Measurements from ENCODE around the gene RASL10B.

The RASL10B gene

GRCh38 chr17:35705230-35705629 lies 26.2 kb upstream of the RASL10B start:
- Histone ChIP-seq H3K4me3 (ENCODE audit: low read depth in 1 of 2, low read length in 2 of 2) (no peak overlapping the region), H3K27ac (ENCODE audit: low read depth, low read length) (no peak overlapping the region), H3K27me3 (ENCODE audit: control insufficient read depth in 1 of 2, insufficient read depth in 2 of 2, low read length in 2 of 2) (no peaks in the 10 kb centered on the region), H3K9ac (ENCODE audit: low read length) (no peak overlapping the region), H3K9me3 (ENCODE audit: low read length) (no peaks in the 10 kb centered on the region), H3K36me3 (ENCODE audit: insufficient read depth, low read length) (peaks cover 12% of the 10 kb centered on the region), H3K4me1 (ENCODE audit: insufficient read depth, low read length) (no peaks in the 10 kb centered on the region)

GRCh38 chr17:35705705-35706104 lies 25.7 kb upstream of the RASL10B start:
- Histone ChIP-seq H3K36me3 (ENCODE audit: insufficient read depth, low read length) (peaks cover 13% of the 10 kb centered on the region), H3K4me3 (ENCODE audit: low read depth in 1 of 2, low read length in 2 of 2) (no peak overlapping the region), H3K27me3 (ENCODE audit: control insufficient read depth in 1 of 2, insufficient read depth in 2 of 2, low read length in 2 of 2) (no peaks in the 10 kb centered on the region), H3K9ac (ENCODE audit: low read length) (no peak overlapping the region), H3K9me3 (ENCODE audit: low read length) (no peaks in the 10 kb centered on the region), H3K27ac (ENCODE audit: low read depth, low read length) (no peak overlapping the region), H3K4me1 (ENCODE audit: insufficient read depth, low read length) (no peaks in the 10 kb centered on the region)

GRCh38 chr17:35708149-35708548 lies 23.3 kb upstream of the RASL10B start:
- Histone ChIP-seq H3K4me1 (ENCODE audit: insufficient read depth, low read length) (no peaks in the 10 kb centered on the region), H3K4me3 (ENCODE audit: low read depth in 1 of 2, low read length in 2 of 2) (no peak overlapping the region), H3K27me3 (ENCODE audit: control insufficient read depth in 1 of 2, insufficient read depth in 2 of 2, low read length in 2 of 2) (no peaks in the 10 kb centered on the region), H3K36me3 (ENCODE audit: insufficient read depth, low read length) (peaks cover 19% of the 10 kb centered on the region), H3K9me3 (ENCODE audit: low read length) (no peaks in the 10 kb centered on the region), H3K9ac (ENCODE audit: low read length) (no peak overlapping the region), H3K27ac (ENCODE audit: low read depth, low read length) (no peak overlapping the region)

DNA sequence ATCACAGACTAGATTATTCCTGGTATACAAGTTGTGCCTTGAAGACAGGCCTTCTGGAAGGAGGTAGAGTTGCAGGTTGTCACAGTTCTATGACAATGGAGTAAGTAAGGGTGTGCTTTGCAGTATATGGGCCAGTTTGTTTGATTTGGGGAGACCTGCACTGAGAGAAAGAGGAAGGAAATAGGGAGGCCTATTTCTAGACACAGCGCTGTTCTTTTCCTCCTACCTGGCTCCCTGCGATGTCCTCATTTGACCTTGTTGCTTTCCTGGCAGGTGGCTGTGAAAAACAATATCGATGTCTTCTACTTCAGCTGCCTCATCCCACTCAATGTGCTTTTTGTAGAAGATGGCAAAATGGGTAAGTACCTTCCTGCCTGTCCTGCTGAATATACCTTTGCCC lies 22.5 kb upstream of the RASL10B start:
- peaks cover 19% of the 10 kb centered on the region for H3K36me3 ChIP-seq (ENCODE audit: insufficient read depth, low read length)
- no peaks in the 10 kb centered on the region for H3K27me3 ChIP-seq (ENCODE audit: control insufficient read depth in 1 of 2, insufficient read depth in 2 of 2, low read length in 2 of 2)
- H3K4me1 ChIP-seq (ENCODE audit: insufficient read depth, low read length) = no peaks in the 10 kb centered on the region
- H3K9me3 ChIP-seq (ENCODE audit: low read length) = no peaks in the 10 kb centered on the region
- no peak overlapping the region for H3K27ac ChIP-seq (ENCODE audit: low read depth, low read length)
- H3K4me3 ChIP-seq (ENCODE audit: low read depth in 1 of 2, low read length in 2 of 2) = no peak overlapping the region
- no peak overlapping the region for H3K9ac ChIP-seq (ENCODE audit: low read length)

- H3K4me1 ChIP-seq (ENCODE audit: insufficient read depth, low read length) = no peaks in the 10 kb centered on the region
- H3K4me3 ChIP-seq (ENCODE audit: low read depth in 1 of 2, low read length in 2 of 2) = no peak overlapping the region
- no peaks in the 10 kb centered on the region for H3K27me3 ChIP-seq (ENCODE audit: control insufficient read depth in 1 of 2, insufficient read depth in 2 of 2, low read length in 2 of 2)
- no peak overlapping the region for H3K9ac ChIP-seq (ENCODE audit: low read length)
- no peaks in the 10 kb centered on the region for H3K9me3 ChIP-seq (ENCODE audit: low read length)
- no peak overlapping the region for H3K27ac ChIP-seq (ENCODE audit: low read depth, low read length)
- peaks cover 19% of the 10 kb centered on the region for H3K36me3 ChIP-seq (ENCODE audit: insufficient read depth, low read length)
Observed at GRCh38 chr17:35709874-35710273, 21.6 kb upstream of the RASL10B start.

DNA sequence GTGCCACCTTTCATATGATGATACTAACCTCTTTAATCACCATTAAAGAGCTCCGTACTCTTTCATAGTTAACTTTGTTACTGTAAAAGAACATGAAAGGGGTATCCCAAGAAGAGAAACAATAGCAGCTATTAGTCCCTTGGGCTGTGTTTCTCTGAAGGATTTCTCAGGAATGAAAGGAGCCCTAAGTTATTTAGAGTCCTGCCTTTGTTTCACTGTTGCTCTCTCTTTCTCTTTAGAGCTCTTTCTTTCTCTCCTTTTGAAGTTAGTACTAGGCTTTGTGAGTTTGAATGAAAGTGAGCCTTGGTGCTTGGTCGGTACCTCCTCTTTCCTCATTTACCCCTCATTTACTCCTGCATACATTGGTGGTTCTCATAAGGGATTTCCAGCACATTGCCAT lies 20.5 kb upstream of the RASL10B start:
- H3K9me3 ChIP-seq (ENCODE audit: low read length) = no peaks in the 10 kb centered on the region
- no peak overlapping the region for H3K4me3 ChIP-seq (ENCODE audit: low read depth in 1 of 2, low read length in 2 of 2)
- H3K36me3 ChIP-seq (ENCODE audit: insufficient read depth, low read length) = peaks cover 19% of the 10 kb centered on the region
- H3K27me3 ChIP-seq (ENCODE audit: control insufficient read depth in 1 of 2, insufficient read depth in 2 of 2, low read length in 2 of 2) = no peaks in the 10 kb centered on the region
- H3K27ac ChIP-seq (ENCODE audit: low read depth, low read length) = no peak overlapping the region
- H3K9ac ChIP-seq (ENCODE audit: low read length) = no peak overlapping the region
- no peaks in the 10 kb centered on the region for H3K4me1 ChIP-seq (ENCODE audit: insufficient read depth, low read length)

- Histone ChIP-seq H3K9ac (ENCODE audit: low read length) (no peak overlapping the region), H3K36me3 (ENCODE audit: insufficient read depth, low read length) (peaks cover 36% of the 10 kb centered on the region), H3K9me3 (ENCODE audit: low read length) (no peaks in the 10 kb centered on the region), H3K27ac (ENCODE audit: low read depth, low read length) (no peak overlapping the region), H3K27me3 (ENCODE audit: control insufficient read depth in 1 of 2, insufficient read depth in 2 of 2, low read length in 2 of 2) (no peaks in the 10 kb centered on the region), H3K4me3 (ENCODE audit: low read depth in 1 of 2, low read length in 2 of 2) (no peak overlapping the region), H3K4me1 (ENCODE audit: insufficient read depth, low read length) (no peaks in the 10 kb centered on the region)
Observed at GRCh38 chr17:35713069-35713728, 18.2 kb upstream of the RASL10B start.

GRCh38 chr17:35714988-35715387 lies 16.5 kb upstream of the RASL10B start:
- Histone ChIP-seq H3K9me3 (ENCODE audit: low read length) (no peaks in the 10 kb centered on the region), H3K27ac (ENCODE audit: low read depth, low read length) (no peak overlapping the region), H3K36me3 (ENCODE audit: insufficient read depth, low read length) (peaks cover 29% of the 10 kb centered on the region), H3K9ac (ENCODE audit: low read length) (no peak overlapping the region), H3K4me3 (ENCODE audit: low read depth in 1 of 2, low read length in 2 of 2) (no peak overlapping the region), H3K27me3 (ENCODE audit: control insufficient read depth in 1 of 2, insufficient read depth in 2 of 2, low read length in 2 of 2) (no peaks in the 10 kb centered on the region), H3K4me1 (ENCODE audit: insufficient read depth, low read length) (no peaks in the 10 kb centered on the region)

- Histone ChIP-seq H3K4me3 (ENCODE audit: low read depth in 1 of 2, low read length in 2 of 2) (no peak overlapping the region), H3K4me1 (ENCODE audit: insufficient read depth, low read length) (no peaks in the 10 kb centered on the region), H3K9me3 (ENCODE audit: low read length) (no peaks in the 10 kb centered on the region), H3K9ac (ENCODE audit: low read length) (no peak overlapping the region), H3K27me3 (ENCODE audit: control insufficient read depth in 1 of 2, insufficient read depth in 2 of 2, low read length in 2 of 2) (no peaks in the 10 kb centered on the region), H3K27ac (ENCODE audit: low read depth, low read length) (no peak overlapping the region), H3K36me3 (ENCODE audit: insufficient read depth, low read length) (peaks cover 30% of the 10 kb centered on the region)
Observed at GRCh38 chr17:35715416-35715815, 16.0 kb upstream of the RASL10B start.

DNA sequence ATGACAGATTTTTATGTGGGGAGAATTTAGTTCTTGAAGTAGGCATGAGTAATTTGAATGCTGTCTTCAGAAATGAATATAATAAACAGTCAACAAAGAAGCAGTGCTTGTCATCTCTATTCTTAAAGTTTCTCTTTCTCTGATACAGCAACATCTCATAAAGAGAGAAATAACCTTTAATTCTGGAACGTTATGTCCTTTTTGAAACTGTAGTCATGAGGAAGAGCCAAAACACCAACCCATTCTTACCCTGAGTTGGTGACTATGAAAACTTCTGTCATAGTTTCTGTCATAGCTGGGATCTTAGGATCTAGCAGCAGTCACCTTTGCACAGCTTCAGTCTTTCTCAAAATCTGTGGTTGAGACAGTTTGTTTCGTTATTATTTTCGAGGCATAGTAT lies 15.3 kb upstream of the RASL10B start:
- Histone ChIP-seq H3K27ac (ENCODE audit: low read depth, low read length) (no peak overlapping the region), H3K27me3 (ENCODE audit: control insufficient read depth in 1 of 2, insufficient read depth in 2 of 2, low read length in 2 of 2) (no peaks in the 10 kb centered on the region), H3K4me3 (ENCODE audit: low read depth in 1 of 2, low read length in 2 of 2) (no peak overlapping the region), H3K4me1 (ENCODE audit: insufficient read depth, low read length) (no peaks in the 10 kb centered on the region), H3K36me3 (ENCODE audit: insufficient read depth, low read length) (peaks cover 29% of the 10 kb centered on the region), H3K9ac (ENCODE audit: low read length) (no peak overlapping the region), H3K9me3 (ENCODE audit: low read length) (no peaks in the 10 kb centered on the region)

DNA sequence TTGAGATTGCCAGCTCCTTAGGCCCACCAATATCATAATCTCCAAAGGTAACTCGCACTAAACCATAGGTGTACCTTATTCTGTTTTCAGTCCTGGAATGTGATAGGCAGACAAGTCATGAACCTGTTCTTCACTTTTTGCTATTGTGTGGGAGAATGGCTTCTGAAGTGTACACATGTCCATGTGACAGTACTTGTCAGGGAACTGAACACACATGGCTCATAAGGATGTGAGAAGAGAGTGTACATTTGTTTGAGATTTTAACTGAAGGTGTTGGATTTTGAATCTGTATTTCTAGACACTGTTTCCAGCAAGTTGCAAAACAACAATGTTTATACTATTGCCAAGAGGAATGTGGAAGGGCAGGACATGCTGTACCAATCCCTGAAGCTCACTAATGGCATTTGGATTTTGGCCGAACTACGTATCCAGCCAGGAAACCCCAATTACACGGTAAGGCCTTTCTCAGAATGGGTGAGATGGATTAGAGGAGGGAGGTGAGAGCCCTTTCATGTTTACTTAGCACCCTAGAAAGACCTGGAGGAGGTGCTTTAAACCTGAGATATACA lies 14.5 kb upstream of the RASL10B start:
- Histone ChIP-seq H3K9me3 (ENCODE audit: low read length) (no peaks in the 10 kb centered on the region), H3K4me3 (ENCODE audit: low read depth in 1 of 2, low read length in 2 of 2) (no peak overlapping the region), H3K4me1 (ENCODE audit: insufficient read depth, low read length) (no peaks in the 10 kb centered on the region), H3K27me3 (ENCODE audit: control insufficient read depth in 1 of 2, insufficient read depth in 2 of 2, low read length in 2 of 2) (no peaks in the 10 kb centered on the region), H3K27ac (ENCODE audit: low read depth, low read length) (no peak overlapping the region), H3K9ac (ENCODE audit: low read length) (no peak overlapping the region), H3K36me3 (ENCODE audit: insufficient read depth, low read length) (peaks cover 33% of the 10 kb centered on the region)

DNA sequence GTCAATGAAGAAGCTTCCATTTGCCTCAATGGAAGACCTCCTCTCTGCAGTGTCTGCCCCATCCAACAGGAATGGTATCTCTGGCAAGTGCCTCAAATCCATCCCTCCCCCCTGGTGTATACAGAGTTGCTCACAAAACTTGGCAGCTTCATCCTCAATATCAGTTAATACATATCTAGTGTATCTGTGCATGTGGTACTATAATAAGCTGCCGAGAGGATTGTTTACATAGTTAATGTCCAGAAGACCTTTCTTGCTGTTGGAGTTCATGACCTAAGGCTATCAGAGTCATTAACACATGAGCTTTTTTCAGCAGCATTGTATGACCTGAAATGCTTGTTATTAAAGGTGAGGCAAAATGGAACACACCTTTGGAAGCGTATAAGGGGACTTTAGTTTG lies 14.0 kb upstream of the RASL10B start:
- Histone ChIP-seq H3K4me3 (ENCODE audit: low read depth in 1 of 2, low read length in 2 of 2) (no peak overlapping the region), H3K4me1 (ENCODE audit: insufficient read depth, low read length) (no peaks in the 10 kb centered on the region), H3K27ac (ENCODE audit: low read depth, low read length) (no peak overlapping the region), H3K9me3 (ENCODE audit: low read length) (no peaks in the 10 kb centered on the region), H3K9ac (ENCODE audit: low read length) (no peak overlapping the region), H3K27me3 (ENCODE audit: control insufficient read depth in 1 of 2, insufficient read depth in 2 of 2, low read length in 2 of 2) (no peaks in the 10 kb centered on the region), H3K36me3 (ENCODE audit: insufficient read depth, low read length) (peaks cover 33% of the 10 kb centered on the region)

Data from muscle layer of colon (tissue), 2 donors.